Measurements from ENCODE around the gene AIFM3. TPM values are rescaled to one million over a fixed set of nuclear protein-coding genes. Genes with fewer than 3 reads are reported as not detected.

The AIFM3 gene
- polyA plus RNA-seq, 1 donor from 2014 or later: 1.1 TPM

DNA sequence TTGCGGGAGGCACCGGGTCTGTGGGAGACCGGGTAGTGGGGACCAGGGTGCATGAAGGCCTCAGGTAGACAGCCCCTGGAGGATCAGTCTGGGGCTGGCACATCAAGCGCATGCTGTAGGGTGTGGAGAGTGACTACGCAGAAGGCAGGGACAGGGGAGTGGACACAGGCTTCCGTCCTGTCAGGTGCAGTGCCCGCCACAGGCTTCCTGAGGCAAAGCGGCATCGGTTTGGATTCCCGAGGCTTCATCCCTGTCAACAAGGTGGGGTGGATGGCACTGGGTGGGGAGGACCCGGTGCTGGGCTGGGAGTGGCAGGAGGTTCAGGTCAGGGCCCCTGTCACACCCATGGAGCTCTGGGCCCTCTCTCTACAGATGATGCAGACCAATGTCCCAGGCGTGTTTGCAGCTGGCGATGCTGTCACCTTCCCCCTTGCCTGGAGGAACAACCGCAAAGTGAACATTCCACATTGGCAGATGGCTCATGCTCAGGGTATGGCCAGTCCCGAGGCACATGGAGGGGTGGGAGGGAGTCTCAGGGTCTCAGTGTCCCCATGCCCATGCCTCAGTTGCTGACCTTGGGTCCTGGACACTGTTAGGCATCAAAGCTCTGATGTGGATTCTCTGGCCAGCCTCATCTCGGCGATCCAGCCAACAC lies 10.6 kb downstream of the AIFM3 start:
- Histone ChIP-seq H3K9me2 (ENCODE audit: insufficient read depth, low read length) (no peaks in the 10 kb centered on the region), H3K9ac (ENCODE audit: low read length) (no peak overlapping the region), H3K36me3 (ENCODE audit: insufficient read depth, low read length) (no peaks in the 10 kb centered on the region), H3K27me3 (ENCODE audit: insufficient read depth, low read depth, low read length) (no peaks in the 10 kb centered on the region), H3K27ac (ENCODE audit: low read length) (no peak overlapping the region), H3K4me2 (ENCODE audit: low read length) (no peak overlapping the region), H3K9me3 (ENCODE audit: low read length) (no peaks in the 10 kb centered on the region), H3K4me3 (ENCODE audit: low read length) (no peak overlapping the region), H3K79me2 (replicated peaks; ENCODE audit: insufficient read depth, low read length) (no peaks in the 10 kb centered on the region), H4K20me1 (ENCODE audit: insufficient read depth) (no peaks in the 10 kb centered on the region), H3F3A (ENCODE audit: insufficient read depth, low read length, poor library complexity, severe bottlenecking) (no peaks in the 10 kb centered on the region), H2AFZ (ENCODE audit: low read depth, low read length) (no peak overlapping the region)
- TF ChIP-seq MXI1 (conservative IDR thresholded peaks at IDR 0.05; ENCODE audit: poor library complexity, severe bottlenecking): no peak
- TF ChIP-seq, protein P1, sequence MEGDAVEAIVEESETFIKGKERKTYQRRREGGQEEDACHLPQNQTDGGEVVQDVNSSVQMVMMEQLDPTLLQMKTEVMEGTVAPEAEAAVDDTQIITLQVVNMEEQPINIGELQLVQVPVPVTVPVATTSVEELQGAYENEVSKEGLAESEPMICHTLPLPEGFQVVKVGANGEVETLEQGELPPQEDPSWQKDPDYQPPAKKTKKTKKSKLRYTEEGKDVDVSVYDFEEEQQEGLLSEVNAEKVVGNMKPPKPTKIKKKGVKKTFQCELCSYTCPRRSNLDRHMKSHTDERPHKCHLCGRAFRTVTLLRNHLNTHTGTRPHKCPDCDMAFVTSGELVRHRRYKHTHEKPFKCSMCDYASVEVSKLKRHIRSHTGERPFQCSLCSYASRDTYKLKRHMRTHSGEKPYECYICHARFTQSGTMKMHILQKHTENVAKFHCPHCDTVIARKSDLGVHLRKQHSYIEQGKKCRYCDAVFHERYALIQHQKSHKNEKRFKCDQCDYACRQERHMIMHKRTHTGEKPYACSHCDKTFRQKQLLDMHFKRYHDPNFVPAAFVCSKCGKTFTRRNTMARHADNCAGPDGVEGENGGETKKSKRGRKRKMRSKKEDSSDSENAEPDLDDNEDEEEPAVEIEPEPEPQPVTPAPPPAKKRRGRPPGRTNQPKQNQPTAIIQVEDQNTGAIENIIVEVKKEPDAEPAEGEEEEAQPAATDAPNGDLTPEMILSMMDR (IDR thresholded peaks at IDR 0.05; ENCODE audit: poor library complexity, severe bottlenecking): no peak
- no peak for TF ChIP-seq SMC3 (conservative IDR thresholded peaks at IDR 0.05; ENCODE audit: poor library complexity)
- TF ChIP-seq POLR2AphosphoS5 (IDR thresholded peaks at IDR 0.05): no peak
- no peak for TF ChIP-seq RAD21 (conservative IDR thresholded peaks at IDR 0.05)
- no peak for TF ChIP-seq EP300 (conservative IDR thresholded peaks at IDR 0.05; ENCODE audit: poor library complexity, severe bottlenecking)
- no peak for TF ChIP-seq EZH2 (IDR thresholded peaks at IDR 0.05; ENCODE audit: borderline replicate concordance, insufficient read depth, low read length, poor library complexity, severe bottlenecking)
- TF ChIP-seq TAF1 (IDR thresholded peaks at IDR 0.05; ENCODE audit: low read depth): no peak
- TF ChIP-seq, protein P2, sequence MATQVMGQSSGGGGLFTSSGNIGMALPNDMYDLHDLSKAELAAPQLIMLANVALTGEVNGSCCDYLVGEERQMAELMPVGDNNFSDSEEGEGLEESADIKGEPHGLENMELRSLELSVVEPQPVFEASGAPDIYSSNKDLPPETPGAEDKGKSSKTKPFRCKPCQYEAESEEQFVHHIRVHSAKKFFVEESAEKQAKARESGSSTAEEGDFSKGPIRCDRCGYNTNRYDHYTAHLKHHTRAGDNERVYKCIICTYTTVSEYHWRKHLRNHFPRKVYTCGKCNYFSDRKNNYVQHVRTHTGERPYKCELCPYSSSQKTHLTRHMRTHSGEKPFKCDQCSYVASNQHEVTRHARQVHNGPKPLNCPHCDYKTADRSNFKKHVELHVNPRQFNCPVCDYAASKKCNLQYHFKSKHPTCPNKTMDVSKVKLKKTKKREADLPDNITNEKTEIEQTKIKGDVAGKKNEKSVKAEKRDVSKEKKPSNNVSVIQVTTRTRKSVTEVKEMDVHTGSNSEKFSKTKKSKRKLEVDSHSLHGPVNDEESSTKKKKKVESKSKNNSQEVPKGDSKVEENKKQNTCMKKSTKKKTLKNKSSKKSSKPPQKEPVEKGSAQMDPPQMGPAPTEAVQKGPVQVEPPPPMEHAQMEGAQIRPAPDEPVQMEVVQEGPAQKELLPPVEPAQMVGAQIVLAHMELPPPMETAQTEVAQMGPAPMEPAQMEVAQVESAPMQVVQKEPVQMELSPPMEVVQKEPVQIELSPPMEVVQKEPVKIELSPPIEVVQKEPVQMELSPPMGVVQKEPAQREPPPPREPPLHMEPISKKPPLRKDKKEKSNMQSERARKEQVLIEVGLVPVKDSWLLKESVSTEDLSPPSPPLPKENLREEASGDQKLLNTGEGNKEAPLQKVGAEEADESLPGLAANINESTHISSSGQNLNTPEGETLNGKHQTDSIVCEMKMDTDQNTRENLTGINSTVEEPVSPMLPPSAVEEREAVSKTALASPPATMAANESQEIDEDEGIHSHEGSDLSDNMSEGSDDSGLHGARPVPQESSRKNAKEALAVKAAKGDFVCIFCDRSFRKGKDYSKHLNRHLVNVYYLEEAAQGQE (IDR thresholded peaks at IDR 0.05; ENCODE audit: borderline replicate concordance): no peak

DNA sequence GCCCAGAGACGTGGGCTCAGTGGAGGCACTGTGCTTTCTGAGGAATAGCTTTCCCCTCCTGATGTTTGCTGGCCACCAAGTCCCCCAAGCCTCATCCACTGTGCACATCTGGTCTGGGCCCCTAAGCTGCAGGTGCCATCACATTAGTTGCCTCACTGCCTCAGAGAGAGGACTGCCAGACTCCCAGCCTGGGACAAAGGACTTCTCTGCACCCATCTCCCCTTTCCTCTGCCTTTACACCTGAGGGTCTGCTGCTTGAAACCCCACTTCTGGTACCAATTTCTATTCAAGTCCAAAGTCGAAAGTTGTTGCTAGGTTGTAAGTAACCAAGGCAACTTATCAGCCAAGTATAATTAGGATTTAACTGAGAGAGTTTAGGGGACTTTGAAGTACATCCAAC lies 11.4 kb downstream of the AIFM3 start:
- Histone ChIP-seq H3K36me3 (ENCODE audit: insufficient read depth, low read length) (no peaks in the 10 kb centered on the region), H3K9me3 (ENCODE audit: low read length) (no peaks in the 10 kb centered on the region), H3K27ac (ENCODE audit: low read length) (no peak overlapping the region), H3K9me2 (ENCODE audit: insufficient read depth, low read length) (no peaks in the 10 kb centered on the region), H3K79me2 (replicated peaks; ENCODE audit: insufficient read depth, low read length) (no peaks in the 10 kb centered on the region), H3K4me3 (ENCODE audit: low read length) (no peak overlapping the region), H3K9ac (ENCODE audit: low read length) (no peak overlapping the region), H3K27me3 (ENCODE audit: insufficient read depth, low read depth, low read length) (no peaks in the 10 kb centered on the region), H4K20me1 (ENCODE audit: insufficient read depth) (no peaks in the 10 kb centered on the region), H2AFZ (ENCODE audit: low read depth, low read length) (no peak overlapping the region), H3F3A (ENCODE audit: insufficient read depth, low read length, poor library complexity, severe bottlenecking) (no peaks in the 10 kb centered on the region), H3K4me2 (ENCODE audit: low read length) (no peak overlapping the region)
- TF ChIP-seq RAD21 (conservative IDR thresholded peaks at IDR 0.05) (no peak), MXI1 (conservative IDR thresholded peaks at IDR 0.05; ENCODE audit: poor library complexity, severe bottlenecking) (no peak), POLR2AphosphoS5 (IDR thresholded peaks at IDR 0.05) (no peak), EZH2 (IDR thresholded peaks at IDR 0.05; ENCODE audit: borderline replicate concordance, insufficient read depth, low read length, poor library complexity, severe bottlenecking) (no peak), SMC3 (conservative IDR thresholded peaks at IDR 0.05; ENCODE audit: poor library complexity) (no peak), EP300 (conservative IDR thresholded peaks at IDR 0.05; ENCODE audit: poor library complexity, severe bottlenecking) (no peak), TAF1 (IDR thresholded peaks at IDR 0.05; ENCODE audit: low read depth) (no peak)
- TF ChIP-seq, protein P2 (IDR thresholded peaks at IDR 0.05; ENCODE audit: borderline replicate concordance): no peak
- TF ChIP-seq, protein P1 (IDR thresholded peaks at IDR 0.05; ENCODE audit: poor library complexity, severe bottlenecking): no peak

Measured in neural cell (in vitro differentiated cells).